Endodermal cell (in vitro differentiated cells): ENCODE results near the gene DSCAML1. TPM values are rescaled to one million over a fixed set of nuclear protein-coding genes. Genes with fewer than 3 reads are reported as not detected.
A peak's percentile ranks its signal among the peaks of the same experiment; 100 is the strongest.

ENCODE experiments used
- DNase-seq: peaks from one replicate; pipeline ENCODE4 v3.0.0-alpha.2; 2017
- H3K27ac ChIP-seq: 2 replicates; pipeline ENCODE4 v1.5.1; 2013; ENCODE audit warnings: mild to moderate bottlenecking, low read depth, low read length, moderate library complexity
- H3K27me3 ChIP-seq: 2 replicates; pipeline ENCODE4 v1.6.1; 2013; ENCODE audit warnings: mild to moderate bottlenecking, low read length, moderate library complexity; ENCODE audit not compliant: insufficient read depth, control insufficient read depth, poor library complexity, severe bottlenecking
- H3K36me3 ChIP-seq: 2 replicates; pipeline ENCODE4 v1.7.0; 2013; ENCODE audit warnings: mild to moderate bottlenecking, low read length, moderate library complexity; ENCODE audit not compliant: control insufficient read depth, insufficient read depth
- H3K4me1 ChIP-seq: one replicate; pipeline ENCODE4 v1.7.0; 2013; ENCODE audit warnings: low read length; ENCODE audit not compliant: control insufficient read depth, insufficient read depth
- H3K4me3 ChIP-seq: 2 replicates; pipeline ENCODE4 v1.5.1; 2013; ENCODE audit warnings: mild to moderate bottlenecking, low read length, moderate library complexity
- H3K9ac ChIP-seq: 2 replicates; pipeline ENCODE4 v1.6.1; 2013; ENCODE audit warnings: mild to moderate bottlenecking, low read length, moderate library complexity; ENCODE audit not compliant: poor library complexity, severe bottlenecking; ENCODE audit errors: extremely low read depth
- H3K9me3 ChIP-seq: 2 replicates; pipeline ENCODE4 v1.6.1; 2013; ENCODE audit warnings: mild to moderate bottlenecking, low read length, moderate library complexity; ENCODE audit not compliant: control insufficient read depth
- H3K27ac Mint-ChIP-seq: 2 replicates; pipeline ENCODE4 v1.8.0; 2020; ENCODE audit warnings: mixed read lengths
- H3K27me3 Mint-ChIP-seq: 2 replicates; pipeline ENCODE4 v1.8.0; 2021; ENCODE audit warnings: mild to moderate bottlenecking, mixed read lengths; ENCODE audit not compliant: insufficient read depth
- H3K36me3 Mint-ChIP-seq: 2 replicates; pipeline ENCODE4 v1.8.0; 2020; ENCODE audit warnings: low read depth, mixed read lengths
- H3K4me1 Mint-ChIP-seq: 2 replicates; pipeline ENCODE4 v1.8.0; 2020; ENCODE audit warnings: mixed read lengths
- H3K4me3 Mint-ChIP-seq: 2 replicates; pipeline ENCODE4 v1.8.0; 2020; ENCODE audit warnings: mild to moderate bottlenecking, moderate library complexity, mixed read lengths
- H3K9me3 Mint-ChIP-seq: 2 replicates; pipeline ENCODE4 v1.8.0; 2020; ENCODE audit warnings: mild to moderate bottlenecking, mixed read lengths
- CTCF ChIP-seq: fragments of 200-600 bp; sonication (generic); conservative IDR thresholded peaks from 2 replicates; pipeline ENCODE4 v1.5.0; 2021; ENCODE audit warnings: antibody characterized with exemption, mild to moderate bottlenecking
- WGBS, 2 experiments: methylation state at CpG; one replicate each; pipeline versions ENCODE4 v1.1.5 to v1.1.7; 2013; ENCODE audit warnings: missing lambda C conversion rate in 2 of 2, mixed read lengths in 1 of 2; ENCODE audit not compliant: insufficient coverage in 1 of 2, insufficient read length in 1 of 2; 5-methylcytosine and 5-hydroxymethylcytosine counted together
- total RNA-seq, 2 donors: library from RNA; stranded (reverse); fragmentation: NEBNext Ultra II Directional in 1 of 2; extraction: Animal tissue kit (Norgen Biotek cat#: 25700) in 1 of 2; gene quantifications; 2 replicates in 1 of 2; 3 replicates in 1 of 2; pipeline ENCODE4 v1.2.1, GENCODE V29; 2021

The DSCAML1 gene
- total RNA-seq, 2 donors from 2014 or later, result 5.6 to 10.9 TPM

- Histone ChIP-seq H3K36me3 (no peaks in the 10 kb centered on the region), H3K27me3 (peaks cover 38% of the 10 kb centered on the region), H3K4me1 (peaks cover 9% of the 10 kb centered on the region), H3K9ac (no peak overlapping the region), H3K27ac (no peak overlapping the region), H3K4me3 (no peak overlapping the region), H3K9me3 (no peaks in the 10 kb centered on the region)
- no peak for DNase-seq
- Mint-ChIP-seq H3K4me3 (no peak overlapping the region), H3K27ac (no peak overlapping the region), H3K9me3 (no peaks in the 10 kb centered on the region), H3K4me1 (peaks cover 9% of the 10 kb centered on the region), H3K27me3 (peaks cover 19% of the 10 kb centered on the region), H3K36me3 (no peaks in the 10 kb centered on the region)
- 87% methylated on average over 11 to 17 of the region's 17 CpGs for WGBS, 2 experiments
- TF ChIP-seq CTCF, result no peak
Observed at GRCh38 chr11:117444711-117445658, 352.0 kb downstream of the DSCAML1 start.

GRCh38 chr11:117444256-117444655 is 352.8 kb downstream of the DSCAML1 start:
- no peak overlapping the region for H3K4me3 Mint-ChIP-seq
- H3K9me3 Mint-ChIP-seq, result no peaks in the 10 kb centered on the region
- H3K36me3 ChIP-seq, result no peaks in the 10 kb centered on the region
- H3K27ac Mint-ChIP-seq, result no peak overlapping the region
- no peak for DNase-seq
- no peak overlapping the region for H3K4me3 ChIP-seq
- peaks cover 9% of the 10 kb centered on the region for H3K4me1 ChIP-seq
- 86 to 90% methylated on average over 2 to 4 of the region's 8 CpGs for WGBS, 2 experiments
- peaks cover 19% of the 10 kb centered on the region for H3K27me3 Mint-ChIP-seq
- H3K27me3 ChIP-seq, result peaks cover 38% of the 10 kb centered on the region
- H3K9ac ChIP-seq, result no peak overlapping the region
- no peak overlapping the region for H3K27ac ChIP-seq
- TF ChIP-seq CTCF, result no peak
- no peaks in the 10 kb centered on the region for H3K36me3 Mint-ChIP-seq
- H3K4me1 Mint-ChIP-seq, result peaks cover 9% of the 10 kb centered on the region
- no peaks in the 10 kb centered on the region for H3K9me3 ChIP-seq

- no peak overlapping the region for H3K9ac ChIP-seq
- Mint-ChIP-seq H3K4me1 (peaks cover 9% of the 10 kb centered on the region), H3K27me3 (peaks cover 20% of the 10 kb centered on the region), H3K27ac (no peak overlapping the region), H3K9me3 (no peaks in the 10 kb centered on the region), H3K36me3 (no peaks in the 10 kb centered on the region), H3K4me3 (no peak overlapping the region)
- DNase-seq, result peak; percentile 94
- H3K4me3 ChIP-seq, result no peak overlapping the region
- peaks cover 9% of the 10 kb centered on the region for H3K4me1 ChIP-seq
- TF ChIP-seq CTCF, result peak; percentile 88
- H3K27ac ChIP-seq, result no peak overlapping the region
- no peaks in the 10 kb centered on the region for H3K36me3 ChIP-seq
- no peaks in the 10 kb centered on the region for H3K9me3 ChIP-seq
- WGBS, 2 experiments, result 61 to 65% methylated on average over 20 to 38 of the region's 38 CpGs
- peaks cover 38% of the 10 kb centered on the region for H3K27me3 ChIP-seq
Observed at GRCh38 chr11:117443266-117444186, 353.5 kb downstream of the DSCAML1 start.
